Right kidney (tissue), 1 donor: ENCODE data around the gene DOCK11.

Experiments used
- DNase-seq: peaks from one replicate; pipeline ENCODE4 v3.0.0-alpha.2; 2016

The DOCK11 gene

DNA sequence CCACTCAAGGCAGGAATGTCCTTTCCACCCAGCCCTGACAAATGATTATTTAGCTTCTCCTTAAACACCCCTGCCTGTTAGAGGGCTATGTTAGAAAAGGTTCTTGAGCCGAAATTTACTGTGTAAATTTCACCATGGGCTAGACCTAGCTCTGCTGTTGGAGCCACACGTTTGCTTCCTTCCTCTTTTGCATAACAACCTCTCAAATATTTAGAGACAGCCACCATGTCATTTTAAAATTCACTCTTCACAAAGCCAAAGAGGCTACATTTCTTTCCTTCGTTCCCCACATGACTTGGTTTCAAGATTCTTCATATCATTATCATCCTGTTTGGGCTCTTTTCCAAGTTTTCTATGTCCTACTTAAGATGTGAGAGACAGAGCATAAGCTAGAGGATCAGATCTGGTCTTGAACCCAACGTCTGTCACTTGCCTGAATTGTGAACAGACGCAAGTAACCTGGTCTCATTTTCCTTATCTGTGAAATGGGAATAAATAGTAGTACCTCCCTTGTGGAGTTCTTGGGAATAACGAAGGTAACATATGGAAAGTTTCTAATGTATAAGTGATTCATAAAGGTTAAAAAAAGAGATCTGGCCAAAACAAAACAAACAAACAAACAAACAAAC lies 6.7 kb downstream of the DOCK11 start:
- no peak for DNase-seq

DNA sequence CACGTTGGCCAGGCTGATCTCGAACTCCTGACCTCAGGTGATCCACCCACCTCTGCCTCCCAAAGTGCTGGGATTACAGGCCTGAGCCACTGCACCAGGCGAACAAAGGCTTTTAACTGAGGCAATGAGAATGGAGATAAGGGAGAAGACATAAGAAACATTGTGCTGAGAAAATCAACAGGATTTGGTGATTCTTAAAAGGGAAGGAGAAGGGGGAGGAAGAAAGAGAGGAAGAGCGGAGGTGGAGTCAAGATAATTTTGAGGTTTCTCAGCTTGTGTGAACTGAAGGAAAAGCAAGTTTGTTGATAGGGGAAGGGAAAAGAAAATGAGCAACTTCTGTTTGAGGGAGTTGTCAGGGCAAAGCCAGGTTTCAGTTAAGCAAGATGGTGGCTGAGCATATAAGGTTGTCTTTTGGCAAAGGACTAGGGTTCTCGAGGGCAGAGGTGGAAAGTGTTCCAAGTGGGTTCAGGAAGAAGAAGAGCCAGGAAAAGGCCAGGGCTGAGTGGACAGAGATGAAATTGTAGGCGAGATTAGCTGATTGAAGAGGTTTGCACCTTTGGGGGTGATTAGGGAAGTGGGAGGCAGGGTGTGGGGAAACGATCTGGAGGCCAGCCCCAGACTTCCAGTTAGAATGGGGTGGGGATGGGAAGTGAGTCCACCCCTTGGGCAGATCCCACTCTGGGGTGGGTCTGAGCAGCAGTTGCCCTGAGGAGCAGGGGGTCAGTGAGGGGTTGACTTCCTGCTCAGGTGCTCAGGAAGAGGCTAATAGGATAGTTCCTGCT lies 7.8 kb downstream of the DOCK11 start:
- no peak for DNase-seq

DNA sequence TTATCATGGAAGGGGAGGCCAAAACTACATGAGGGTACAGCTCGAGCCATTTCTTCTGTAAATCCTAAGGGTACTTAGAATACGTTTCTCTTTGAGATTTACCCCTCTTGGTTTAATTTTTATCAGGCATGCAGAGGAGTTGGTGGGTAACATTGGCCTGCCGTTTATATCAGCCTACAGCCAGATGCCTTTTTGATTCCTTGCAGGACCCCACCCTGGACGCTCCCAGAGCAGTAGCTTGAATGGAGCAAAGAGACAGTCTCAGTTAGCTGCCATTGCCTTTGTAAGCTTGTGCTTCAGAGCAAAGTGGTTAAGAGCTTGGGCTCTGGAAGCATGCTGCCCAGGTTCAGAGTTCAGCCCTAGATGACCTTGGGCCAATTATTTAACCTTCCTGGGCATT lies 9.0 kb downstream of the DOCK11 start:
- no peak for DNase-seq

DNA sequence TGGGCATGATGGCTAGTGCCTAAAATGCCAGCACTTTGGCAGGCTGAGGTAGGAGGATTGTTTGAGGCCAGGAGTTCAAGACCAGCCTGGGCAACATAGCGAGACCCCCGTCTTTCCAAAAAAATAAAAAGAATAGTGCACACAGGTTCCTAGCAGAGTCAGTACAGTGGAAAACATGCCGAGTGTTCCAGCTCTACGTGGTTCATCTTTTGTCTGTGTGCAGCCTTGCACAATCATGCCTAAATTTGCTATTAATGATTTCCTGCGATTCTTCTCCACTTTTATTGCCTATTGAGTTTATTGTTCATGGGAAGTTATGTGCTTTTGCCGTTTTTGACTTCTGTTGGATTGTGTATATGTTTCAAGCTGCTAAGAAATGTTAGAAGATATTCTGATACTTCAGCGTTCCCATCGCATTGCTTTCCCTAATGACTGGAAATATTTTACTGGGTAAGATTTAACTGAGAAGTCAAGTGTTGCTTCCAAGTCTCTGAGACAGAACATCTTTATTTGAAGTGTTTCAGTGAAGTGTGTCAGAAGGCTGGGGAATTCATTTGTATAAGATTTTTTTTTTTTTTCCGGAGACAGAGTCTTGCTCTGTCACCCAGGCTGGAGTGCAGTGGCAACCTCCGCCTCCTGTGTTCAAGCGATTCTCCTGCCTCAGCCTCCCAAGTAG lies 11.3 kb downstream of the DOCK11 start:
- DNase-seq = no peak

DNA sequence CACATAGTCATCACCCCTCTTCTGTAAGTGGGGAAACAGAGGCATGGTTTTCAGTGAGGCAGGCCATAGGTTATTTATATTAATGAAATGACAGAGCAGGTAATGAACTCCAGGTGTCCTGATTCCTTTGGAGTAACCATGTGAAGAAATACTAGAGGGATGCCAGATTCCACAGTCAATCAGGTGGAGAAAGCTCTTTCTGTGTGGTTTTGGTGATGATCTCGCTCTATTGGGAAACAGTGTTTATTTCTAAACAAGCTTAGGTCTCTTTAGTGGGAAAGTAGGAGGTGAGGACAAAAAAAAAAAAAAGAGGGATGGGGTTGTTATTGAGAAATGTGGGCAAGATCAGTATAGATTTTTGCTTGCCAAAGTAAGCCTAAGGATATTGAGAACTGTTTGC lies 12.2 kb downstream of the DOCK11 start:
- no peak for DNase-seq

DNA sequence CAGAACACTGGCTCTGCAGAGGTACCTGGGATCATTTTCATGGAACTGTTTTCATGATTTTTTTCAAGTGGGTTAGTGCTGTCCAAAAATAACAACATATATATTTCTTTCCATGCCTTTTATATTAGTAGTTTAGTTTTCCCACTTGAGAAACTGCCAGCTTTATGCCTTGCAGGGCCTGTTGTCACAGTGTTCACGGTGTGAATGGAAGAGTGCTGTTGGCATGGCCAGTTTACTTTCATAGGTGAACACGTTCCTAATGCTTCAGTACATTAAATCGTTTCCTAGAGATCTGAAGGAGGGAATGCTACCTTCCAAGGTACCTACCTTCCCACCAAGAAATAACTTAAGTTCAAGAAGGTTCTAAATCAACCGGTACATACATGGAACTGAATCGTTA lies 12.6 kb downstream of the DOCK11 start:
- no peak for DNase-seq

DNA sequence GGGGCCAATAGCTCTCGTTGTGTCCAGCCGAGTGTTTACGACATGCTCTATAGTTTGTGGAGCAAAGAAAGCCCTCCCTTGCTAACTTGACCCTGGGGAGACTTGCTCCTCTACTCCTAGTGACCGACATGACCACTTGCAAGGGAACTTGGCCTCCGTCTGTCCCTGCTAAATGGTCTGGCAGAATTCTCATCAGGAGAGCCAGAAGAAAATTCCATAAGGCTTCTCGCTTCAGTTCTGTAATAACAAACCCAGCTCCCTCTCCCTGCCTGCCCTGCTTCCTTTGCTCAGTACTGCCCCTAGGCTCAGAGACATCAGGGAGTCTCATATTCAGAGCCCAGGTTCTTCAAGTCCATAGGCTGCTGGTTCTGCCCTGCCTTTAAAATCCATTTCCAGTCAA lies 13.0 kb downstream of the DOCK11 start:
- DNase-seq = no peak

DNA sequence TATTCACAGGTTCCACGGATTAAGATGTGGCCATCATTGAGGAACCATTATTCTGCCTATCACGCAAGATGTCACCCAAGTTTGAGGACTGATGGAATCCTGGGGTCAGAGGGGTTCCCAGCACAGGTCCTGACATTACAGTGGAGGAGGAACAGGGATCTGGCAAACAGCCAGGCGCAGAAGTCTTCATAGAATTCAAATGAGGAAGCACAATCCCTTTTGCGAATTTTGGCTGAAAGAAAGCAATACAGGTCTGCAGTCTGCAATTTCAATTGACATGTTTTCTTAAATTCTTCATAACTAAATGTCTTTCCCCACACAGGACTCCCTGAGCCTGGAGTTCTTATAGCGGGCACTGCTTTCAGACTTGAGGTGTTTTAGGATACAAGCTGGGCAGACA lies 14.5 kb downstream of the DOCK11 start:
- DNase-seq = no peak

DNA sequence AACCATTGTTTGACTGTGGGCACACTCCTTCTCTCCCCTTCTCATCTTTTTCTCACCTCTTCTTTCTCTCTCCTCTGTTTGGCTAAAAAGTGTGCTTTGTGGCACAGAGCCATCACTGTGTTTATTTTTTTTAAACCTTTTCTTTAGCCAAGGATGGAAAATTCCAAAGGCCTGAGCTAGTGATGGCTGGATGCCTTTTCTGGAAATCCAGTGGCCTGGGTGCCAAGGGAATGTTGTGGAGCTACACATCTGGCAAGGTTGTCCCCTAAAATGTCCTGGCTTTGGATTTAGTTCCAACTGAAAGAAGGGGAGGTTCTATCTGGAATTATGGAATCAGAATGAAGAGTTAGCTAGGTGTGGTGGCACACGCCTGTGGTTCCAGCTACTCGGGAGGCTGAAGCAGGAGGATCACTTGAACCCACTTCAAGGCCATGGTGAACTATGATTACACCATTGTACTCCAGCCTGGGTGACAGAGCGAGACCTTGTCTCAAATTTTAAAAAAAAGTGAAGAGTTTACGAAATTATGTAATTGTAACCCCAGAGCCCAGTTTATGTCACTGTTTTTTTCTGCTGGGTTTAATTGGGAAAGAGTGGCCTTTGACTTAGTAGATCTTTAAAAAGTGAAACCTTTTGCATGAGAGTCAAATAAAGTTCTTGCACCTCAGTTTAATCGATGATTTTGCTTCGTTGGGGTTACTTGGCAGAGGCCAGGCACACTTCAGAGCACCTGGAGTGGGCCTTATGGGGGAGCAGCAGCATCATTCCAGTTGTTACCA lies 17.7 kb downstream of the DOCK11 start:
- DNase-seq = no peak

DNA sequence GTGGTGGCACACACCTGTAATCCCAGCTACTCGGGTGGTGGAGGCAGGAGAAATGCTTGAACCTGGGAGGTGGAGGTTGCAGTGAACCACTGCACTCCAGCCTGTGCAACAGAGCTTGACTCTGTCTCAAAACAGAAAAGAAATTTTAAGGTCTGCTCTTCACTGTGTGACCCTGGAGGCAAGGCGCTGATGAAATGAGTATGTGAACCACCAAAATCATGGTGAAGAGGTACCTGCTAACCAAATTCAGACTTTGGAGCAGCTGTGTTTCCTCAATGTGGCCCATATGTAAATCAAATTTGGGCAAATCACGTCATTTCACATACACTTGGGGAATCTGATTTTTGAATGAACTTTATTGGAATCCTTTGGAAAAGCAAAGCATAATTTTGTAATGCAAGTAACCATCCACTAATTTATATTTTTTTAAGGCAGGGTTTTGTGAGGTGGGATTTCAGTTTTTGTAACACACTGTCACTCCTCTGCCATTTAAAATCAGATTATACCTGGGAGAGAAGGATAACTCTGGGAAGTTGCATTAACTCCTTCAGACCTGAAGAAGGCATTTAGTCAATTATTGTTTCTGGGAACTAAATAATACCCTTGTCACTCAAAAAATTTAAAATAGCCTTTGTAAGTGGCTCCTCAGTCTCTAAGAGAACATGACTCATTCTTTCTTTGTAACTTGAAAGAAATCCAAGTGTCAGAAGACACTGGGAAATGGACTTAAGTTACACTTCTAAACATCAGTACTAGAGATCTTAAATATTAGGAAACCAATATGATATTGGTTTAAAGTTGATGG lies 24.0 kb downstream of the DOCK11 start:
- no peak for DNase-seq

DNA sequence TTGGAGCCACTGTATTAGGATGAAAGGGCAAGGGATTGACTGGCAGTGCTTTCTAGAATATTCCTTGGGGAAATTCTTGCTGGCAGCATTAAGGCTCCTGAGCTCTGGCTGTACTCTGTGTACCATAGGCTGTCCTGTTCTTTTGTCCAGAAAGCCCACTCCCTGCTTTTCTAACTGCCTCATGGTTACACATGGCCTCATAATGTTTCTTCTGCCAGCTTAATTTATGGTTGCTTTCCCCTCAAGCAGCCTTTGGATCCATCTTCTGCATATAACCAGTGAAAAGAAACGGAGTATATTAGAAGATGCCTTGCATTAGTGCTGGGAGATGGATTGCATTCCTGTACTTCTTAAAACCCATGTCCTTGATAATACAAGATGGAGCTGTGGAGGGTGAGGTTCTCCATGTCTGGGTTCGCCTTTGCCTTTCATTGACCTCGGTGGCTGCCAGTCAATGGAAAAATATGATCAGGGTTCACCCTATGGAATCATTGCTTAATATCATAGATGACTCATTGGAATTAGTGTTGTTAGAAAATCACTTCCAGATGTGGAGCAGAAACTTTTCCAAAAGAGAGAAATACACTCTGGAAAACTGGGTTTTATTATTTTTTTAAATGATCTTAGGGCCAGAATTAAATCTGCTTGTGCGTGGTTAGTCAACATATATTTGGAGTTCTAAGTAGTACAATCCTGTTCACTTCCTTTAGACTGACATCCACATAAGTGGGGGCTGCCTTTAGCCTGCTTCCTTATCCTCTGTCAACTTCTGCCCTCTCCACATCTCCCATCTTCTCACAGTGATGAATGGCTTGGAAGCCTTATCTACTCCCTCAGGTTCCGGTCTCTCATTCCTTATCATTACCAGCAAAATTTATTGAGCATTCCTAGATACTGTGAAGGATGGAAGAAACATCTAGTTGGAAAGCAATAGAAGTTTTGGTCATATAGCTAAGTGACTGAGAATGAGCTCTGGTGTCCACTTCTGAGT lies 24.9 kb downstream of the DOCK11 start:
- DNase-seq = no peak

DNA sequence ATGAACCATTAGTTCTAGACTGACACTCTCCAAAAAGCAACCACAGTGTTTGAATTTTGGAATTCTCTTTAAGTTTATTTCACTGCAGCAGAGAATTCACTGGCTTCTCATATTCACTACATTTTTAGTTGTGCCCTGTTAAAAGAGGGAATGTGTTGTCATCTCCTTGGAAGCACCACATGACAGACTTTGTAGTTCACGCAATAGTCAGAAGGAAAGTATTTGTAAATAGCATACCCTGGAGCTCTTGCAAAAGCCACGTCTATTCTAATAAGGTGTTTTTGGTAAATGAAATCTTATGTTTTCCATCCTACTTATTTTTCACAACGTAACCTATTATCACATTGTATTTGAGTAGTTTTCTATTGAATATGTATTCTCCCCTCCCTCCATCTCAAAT lies 25.8 kb downstream of the DOCK11 start:
- no peak for DNase-seq

DNA sequence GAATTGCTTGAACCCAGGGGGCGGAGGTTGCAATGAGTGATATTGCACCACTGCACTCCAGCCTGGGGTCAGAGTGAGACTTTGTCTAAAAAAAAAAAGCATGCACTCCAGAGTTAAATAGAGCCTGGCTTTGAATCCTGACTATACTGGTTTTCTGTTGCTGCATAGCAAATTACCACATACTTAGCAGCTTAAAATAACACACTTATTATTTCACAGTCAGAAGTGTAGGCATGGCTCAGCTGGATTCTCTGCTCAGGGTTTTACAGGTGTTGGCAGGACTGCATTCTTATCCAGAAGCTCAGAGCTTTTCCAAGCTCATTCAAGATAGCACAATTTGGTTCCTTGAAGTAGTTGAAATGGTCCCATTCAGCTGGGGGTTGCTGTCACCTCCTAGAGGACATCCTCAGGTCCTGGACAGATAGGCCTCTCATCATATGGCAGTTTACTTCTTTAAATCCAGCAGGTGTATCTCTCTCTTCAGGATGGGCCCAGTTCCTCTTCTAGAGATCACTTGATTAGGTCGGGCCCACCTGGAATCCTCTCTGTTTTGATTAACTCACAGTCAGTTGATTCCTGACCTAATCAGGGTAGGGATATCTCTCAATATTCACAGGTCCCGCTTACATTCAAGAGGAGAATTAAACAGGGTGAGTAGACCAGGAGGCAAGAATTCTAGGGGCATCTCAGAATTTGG lies 26.8 kb downstream of the DOCK11 start:
- DNase-seq = no peak

DNA sequence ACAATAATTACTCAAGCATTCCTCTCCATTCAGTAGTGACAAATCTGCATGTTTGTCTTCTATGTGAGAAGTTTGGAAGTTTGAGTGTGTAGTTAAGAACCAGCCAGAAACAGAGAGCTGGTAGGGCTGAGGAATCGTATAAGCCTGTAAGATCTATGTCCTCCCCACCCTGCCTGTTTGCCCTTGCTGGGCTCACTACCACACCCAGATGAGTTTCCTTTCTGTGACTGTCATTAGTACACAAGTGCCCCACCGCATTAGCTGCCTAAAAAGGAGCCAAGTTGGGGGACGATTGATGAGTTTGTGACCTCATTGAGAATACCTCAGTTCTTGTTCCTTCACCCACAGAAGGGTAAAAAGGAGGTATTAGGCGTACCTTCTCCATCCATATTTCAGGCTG lies 28.3 kb downstream of the DOCK11 start:
- DNase-seq = no peak

DNA sequence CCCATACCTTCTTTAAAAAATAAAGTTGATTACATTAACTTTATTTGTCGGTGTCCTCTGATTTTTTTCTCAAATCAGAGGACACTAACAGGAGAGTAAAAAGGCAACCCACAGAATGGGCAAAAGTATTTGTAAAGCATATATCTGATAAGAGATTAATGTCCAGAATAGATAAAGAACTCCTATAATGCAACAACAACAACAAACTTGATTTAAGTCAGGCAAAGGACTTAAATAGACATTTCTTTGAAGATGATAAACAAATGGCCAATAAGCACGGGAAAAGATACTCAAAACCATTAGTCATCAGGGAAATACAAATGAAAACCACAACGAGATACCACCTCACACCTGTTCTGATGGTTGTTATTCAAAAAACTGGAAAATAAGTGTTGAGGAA lies 28.7 kb downstream of the DOCK11 start:
- no peak for DNase-seq

DNA sequence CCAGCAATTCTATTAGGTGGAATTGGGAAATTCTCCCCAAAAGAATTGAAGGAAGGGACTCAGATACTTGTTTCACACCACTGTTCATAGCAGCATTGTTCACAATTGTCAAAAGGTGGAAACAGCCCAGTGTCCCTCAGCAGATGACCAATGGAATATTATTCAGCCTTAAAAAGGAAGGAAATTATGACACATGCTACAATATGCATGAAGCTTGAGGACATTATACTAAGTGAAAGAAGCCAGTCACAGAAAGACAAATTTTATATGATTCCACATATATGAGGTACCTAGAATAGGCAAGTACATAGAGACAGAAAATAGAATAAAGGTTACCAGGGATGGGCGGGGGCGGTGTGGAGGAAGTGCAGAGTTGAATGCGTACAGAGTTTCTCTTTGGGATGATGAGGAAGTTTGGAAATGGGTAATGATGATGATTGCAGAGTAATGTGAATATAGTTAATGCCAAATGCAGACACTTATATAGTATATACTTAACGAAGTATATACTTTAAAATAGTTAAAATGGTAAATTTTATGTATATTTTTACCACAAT lies 29.6 kb downstream of the DOCK11 start:
- DNase-seq = no peak

DNA sequence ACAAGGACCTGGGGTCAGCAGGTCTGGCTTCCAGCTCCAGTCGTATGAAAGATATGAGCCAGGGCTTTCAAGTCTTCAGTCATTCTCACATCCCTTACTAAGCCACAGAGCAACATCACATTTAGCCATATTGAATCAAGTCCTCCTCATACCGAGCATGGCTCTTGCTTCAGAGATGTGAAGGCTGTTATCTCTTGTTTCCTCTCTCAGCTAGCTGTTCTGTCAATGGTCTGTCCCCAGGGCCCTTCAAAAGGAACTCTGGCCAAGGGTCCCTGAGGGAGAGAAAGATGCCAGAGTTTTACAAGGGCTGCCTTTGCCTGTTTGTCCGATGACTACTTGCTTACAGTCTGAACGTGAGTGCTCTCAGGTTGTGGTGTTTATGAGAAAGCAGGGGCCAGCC lies 30.5 kb downstream of the DOCK11 start:
- DNase-seq = no peak

DNA sequence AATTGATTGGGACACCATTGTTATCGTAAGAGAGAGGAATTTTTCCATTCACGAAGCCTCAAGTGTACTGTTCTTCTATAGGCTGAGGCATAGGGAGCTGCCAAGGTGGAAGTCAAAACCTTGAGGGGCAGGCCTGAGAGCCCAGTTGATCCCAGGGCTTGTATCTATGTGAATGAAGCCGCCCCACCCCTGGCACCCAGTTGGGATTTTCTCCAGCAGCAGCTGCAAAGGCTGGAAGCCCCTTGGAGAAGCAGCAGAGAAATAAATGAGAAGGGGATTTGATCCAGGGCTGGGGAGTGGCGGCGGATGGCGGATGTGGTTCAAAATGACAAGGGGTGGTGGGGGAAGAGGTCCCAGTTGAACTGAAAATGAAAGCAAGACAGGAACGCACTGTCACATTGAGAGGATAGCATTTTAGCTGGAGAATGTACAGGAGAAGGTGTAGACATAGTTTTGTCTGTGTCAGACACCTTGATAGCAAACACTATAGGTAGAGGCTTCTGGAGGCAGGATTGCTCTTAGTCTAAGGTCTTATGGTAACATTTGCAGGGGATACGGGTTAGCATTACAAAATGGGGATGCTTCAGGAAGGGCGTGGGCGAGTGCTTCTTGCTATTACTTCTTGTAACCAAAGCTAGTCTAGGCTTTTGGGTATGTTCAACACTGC lies 32.6 kb downstream of the DOCK11 start:
- no peak for DNase-seq

DNA sequence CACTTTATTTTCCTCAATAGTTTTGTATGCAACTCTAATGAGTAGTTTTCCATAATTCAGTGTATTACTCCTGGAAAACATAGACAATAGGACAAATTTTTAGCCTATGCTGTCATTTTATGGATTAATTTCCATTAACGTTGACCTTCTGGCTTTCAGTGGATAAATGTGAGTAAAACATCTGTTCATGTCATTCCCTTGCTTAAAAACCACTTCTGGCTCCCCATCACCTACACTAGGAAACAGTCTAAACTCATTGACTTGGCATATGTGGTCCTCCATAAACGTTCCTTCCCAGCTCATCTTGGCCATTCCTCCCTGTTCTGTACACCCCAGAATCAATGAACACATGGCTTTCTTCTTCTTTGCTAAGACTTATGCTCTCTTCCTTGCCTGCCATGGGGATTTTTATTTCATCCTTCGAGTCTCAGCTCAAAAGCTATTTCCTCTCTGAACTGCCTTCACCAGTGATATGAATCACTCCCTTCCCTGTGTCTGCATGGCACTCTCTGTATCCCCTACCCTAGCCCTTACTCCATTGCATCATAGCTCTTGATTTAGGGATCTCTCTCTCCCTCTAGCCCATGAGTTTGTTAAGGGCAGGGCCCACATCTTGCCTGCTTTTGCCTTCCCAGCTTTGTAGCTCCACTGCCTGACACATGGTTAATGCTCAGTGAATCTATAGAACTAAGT lies 34.8 kb downstream of the DOCK11 start:
- no peak for DNase-seq
